ENCODE data around the gene RAE1. TPM values are rescaled to one million over a fixed set of nuclear protein-coding genes. Genes with fewer than 3 reads are reported as not detected.

Gene RAE1
- total and polyA plus RNA-seq, 2 experiments from 2014 or later: 35.4 to 43.3 TPM

GRCh38 chr20:57371363-57371762 lies 20.3 kb downstream of the RAE1 start:
- Histone ChIP-seq H3K4me2 (no peak overlapping the region), H4K20me1 (replicated peaks; ENCODE audit: insufficient read depth) (peaks cover 19% of the 10 kb centered on the region), H2AFZ (no peak overlapping the region), H3K79me2 (replicated peaks; ENCODE audit: insufficient read depth) (no peaks in the 10 kb centered on the region), H3K27ac (ENCODE audit: low read depth) (no peak overlapping the region), H3K9me2 (ENCODE audit: insufficient read depth) (no peaks in the 10 kb centered on the region), H3K36me3 (ENCODE audit: insufficient read depth) (peaks cover 63% of the 10 kb centered on the region), H3K4me1 (ENCODE audit: insufficient read depth) (peaks cover 7% of the 10 kb centered on the region), H3K27me3 (ENCODE audit: insufficient read depth) (no peaks in the 10 kb centered on the region), H3F3A (replicated peaks; ENCODE audit: low read depth) (no peaks in the 10 kb centered on the region), H3K4me3 (no peak overlapping the region)
- Mint-ChIP-seq H3K4me1 (peaks cover 21% of the 10 kb centered on the region), H3K27me3 (ENCODE audit: insufficient read depth, low read depth, poor library complexity) (peaks cover 10% of the 10 kb centered on the region), H3K36me3 (ENCODE audit: low read depth) (peaks cover 93% of the 10 kb centered on the region), H3K9me3 (no peaks in the 10 kb centered on the region), H3K27ac (no peak overlapping the region), H3K4me3 (no peak overlapping the region)
- ATAC-seq (no peak), DNase-seq (ENCODE audit: low spot score) (no peak)
- TF ChIP-seq POLR2AphosphoS5 (IDR thresholded peaks at IDR 0.05; ENCODE audit: low read depth): no peak
- no peak for TF ChIP-seq STAT1 (IDR thresholded peaks at IDR 0.05; ENCODE audit: unreplicated experiment)
- no peak for TF ChIP-seq EZH2 (IDR thresholded peaks at IDR 0.05; ENCODE audit: low read depth, unreplicated experiment)
- TF ChIP-seq, protein P1, sequence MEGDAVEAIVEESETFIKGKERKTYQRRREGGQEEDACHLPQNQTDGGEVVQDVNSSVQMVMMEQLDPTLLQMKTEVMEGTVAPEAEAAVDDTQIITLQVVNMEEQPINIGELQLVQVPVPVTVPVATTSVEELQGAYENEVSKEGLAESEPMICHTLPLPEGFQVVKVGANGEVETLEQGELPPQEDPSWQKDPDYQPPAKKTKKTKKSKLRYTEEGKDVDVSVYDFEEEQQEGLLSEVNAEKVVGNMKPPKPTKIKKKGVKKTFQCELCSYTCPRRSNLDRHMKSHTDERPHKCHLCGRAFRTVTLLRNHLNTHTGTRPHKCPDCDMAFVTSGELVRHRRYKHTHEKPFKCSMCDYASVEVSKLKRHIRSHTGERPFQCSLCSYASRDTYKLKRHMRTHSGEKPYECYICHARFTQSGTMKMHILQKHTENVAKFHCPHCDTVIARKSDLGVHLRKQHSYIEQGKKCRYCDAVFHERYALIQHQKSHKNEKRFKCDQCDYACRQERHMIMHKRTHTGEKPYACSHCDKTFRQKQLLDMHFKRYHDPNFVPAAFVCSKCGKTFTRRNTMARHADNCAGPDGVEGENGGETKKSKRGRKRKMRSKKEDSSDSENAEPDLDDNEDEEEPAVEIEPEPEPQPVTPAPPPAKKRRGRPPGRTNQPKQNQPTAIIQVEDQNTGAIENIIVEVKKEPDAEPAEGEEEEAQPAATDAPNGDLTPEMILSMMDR (conservative IDR thresholded peaks at IDR 0.05; ENCODE audit: low read depth in 2 of 2): no peak

GRCh38 chr20:57372157-57372556 lies 21.1 kb downstream of the RAE1 start:
- no peaks in the 10 kb centered on the region for H3F3A ChIP-seq (replicated peaks; ENCODE audit: low read depth)
- ATAC-seq (no peak), DNase-seq (ENCODE audit: low spot score) (no peak)
- Mint-ChIP-seq H3K9me3 (no peaks in the 10 kb centered on the region), H3K27me3 (ENCODE audit: insufficient read depth, low read depth, poor library complexity) (peaks cover 10% of the 10 kb centered on the region), H3K36me3 (ENCODE audit: low read depth) (peaks cover 93% of the 10 kb centered on the region), H3K27ac (no peak overlapping the region; the same call in 1 of the 2 replicates), H3K4me1 (peaks cover 21% of the 10 kb centered on the region), H3K4me3 (no peak overlapping the region)
- TF ChIP-seq, protein P1 (conservative IDR thresholded peaks at IDR 0.05; ENCODE audit: low read depth in 2 of 2): no peak
- TF ChIP-seq ZNF114 (CRISPR knock-in tag; IDR thresholded peaks at IDR 0.05) (no peak), REST (IDR thresholded peaks at IDR 0.05; ENCODE audit: unreplicated experiment) (no peak), JUNB (IDR thresholded peaks at IDR 0.05; ENCODE audit: unreplicated experiment) (no peak), EZH2 (IDR thresholded peaks at IDR 0.05; ENCODE audit: low read depth, unreplicated experiment) (no peak)
- H4K20me1 ChIP-seq (replicated peaks; ENCODE audit: insufficient read depth): peaks cover 20% of the 10 kb centered on the region
- H3K9me2 ChIP-seq (ENCODE audit: insufficient read depth): no peaks in the 10 kb centered on the region
- no peak overlapping the region for H2AFZ ChIP-seq
- no peaks in the 10 kb centered on the region; the same call in 1 of the 2 replicates for H3K79me2 ChIP-seq (replicated peaks; ENCODE audit: insufficient read depth)
- H3K4me3 ChIP-seq: no peak overlapping the region
- no peak overlapping the region for H3K27ac ChIP-seq (ENCODE audit: low read depth)
- no peaks in the 10 kb centered on the region for H3K27me3 ChIP-seq (ENCODE audit: insufficient read depth)
- peaks cover 62% of the 10 kb centered on the region for H3K36me3 ChIP-seq (ENCODE audit: insufficient read depth)
- H3K4me1 ChIP-seq (ENCODE audit: insufficient read depth): peaks cover 7% of the 10 kb centered on the region
- no peak overlapping the region for H3K4me2 ChIP-seq
